ENCODE measurements around the gene RAB18.

- TF ChIP-seq CTCF (IDR thresholded peaks at IDR 0.05; ENCODE audit: low read length) (no peak), EZH2 (optimal IDR thresholded peaks at IDR 0.05; ENCODE audit: low read depth, low read length) (no peak)
These were observed 9.5 kb downstream of the RAB18 start for GRCh38 chr10:27513451-27514191.

Data from MM.1S (cell line).